DOHH2 (cell line): ENCODE data around the gene NKIRAS1.

ENCODE experiments used
- EZH2phosphoT487 ChIP-seq: fragments of 200-600 bp; sonication (generic); IDR thresholded peaks from 2 replicates; pipeline ENCODE4 v1.6.1; 2017; ENCODE audit warnings: borderline replicate concordance, mild to moderate bottlenecking, antibody characterized with exemption, low read length, moderate library complexity, mixed read lengths
- TF ChIP-seq, protein P1 (sequence below): fragments of 200-600 bp; sonication (generic); IDR thresholded peaks from one replicate; pipeline ENCODE4 v1.5.1; 2014; ENCODE audit warnings: antibody characterized with exemption, mild to moderate bottlenecking, low read depth, low read length; ENCODE audit not compliant: poor library complexity, severe bottlenecking

DNA sequence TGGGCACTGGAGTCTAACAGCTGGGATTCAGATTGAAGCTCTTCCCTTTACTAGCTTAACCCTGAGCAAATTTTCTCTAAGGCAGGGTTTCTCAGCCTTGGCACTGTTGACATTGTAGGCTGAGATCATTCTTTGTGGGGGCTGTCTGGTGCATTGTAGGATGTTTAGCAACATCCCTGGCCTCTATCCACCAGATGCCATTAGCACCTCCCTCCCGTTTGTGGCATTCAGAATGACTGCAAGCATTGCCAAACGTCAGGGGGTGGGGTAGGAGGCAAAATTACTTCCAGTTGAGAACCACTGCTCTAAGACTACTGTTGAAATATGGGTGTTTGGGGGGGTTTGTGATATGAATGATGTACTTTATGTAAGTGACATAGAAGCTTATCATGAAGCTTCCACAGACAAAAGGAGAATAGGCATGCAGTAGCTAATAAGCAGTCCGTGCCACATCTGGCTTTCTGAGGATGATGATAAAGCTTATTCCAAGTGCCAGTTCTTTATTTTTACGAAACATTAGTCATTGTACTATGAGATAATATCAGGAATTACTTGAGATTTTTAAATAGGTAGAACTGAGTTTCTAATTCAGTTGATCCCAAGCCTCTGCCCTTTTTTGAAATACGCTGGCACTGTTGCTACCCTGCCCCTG, 39.3 kb downstream of the NKIRAS1 start:
- TF ChIP-seq, protein P1, sequence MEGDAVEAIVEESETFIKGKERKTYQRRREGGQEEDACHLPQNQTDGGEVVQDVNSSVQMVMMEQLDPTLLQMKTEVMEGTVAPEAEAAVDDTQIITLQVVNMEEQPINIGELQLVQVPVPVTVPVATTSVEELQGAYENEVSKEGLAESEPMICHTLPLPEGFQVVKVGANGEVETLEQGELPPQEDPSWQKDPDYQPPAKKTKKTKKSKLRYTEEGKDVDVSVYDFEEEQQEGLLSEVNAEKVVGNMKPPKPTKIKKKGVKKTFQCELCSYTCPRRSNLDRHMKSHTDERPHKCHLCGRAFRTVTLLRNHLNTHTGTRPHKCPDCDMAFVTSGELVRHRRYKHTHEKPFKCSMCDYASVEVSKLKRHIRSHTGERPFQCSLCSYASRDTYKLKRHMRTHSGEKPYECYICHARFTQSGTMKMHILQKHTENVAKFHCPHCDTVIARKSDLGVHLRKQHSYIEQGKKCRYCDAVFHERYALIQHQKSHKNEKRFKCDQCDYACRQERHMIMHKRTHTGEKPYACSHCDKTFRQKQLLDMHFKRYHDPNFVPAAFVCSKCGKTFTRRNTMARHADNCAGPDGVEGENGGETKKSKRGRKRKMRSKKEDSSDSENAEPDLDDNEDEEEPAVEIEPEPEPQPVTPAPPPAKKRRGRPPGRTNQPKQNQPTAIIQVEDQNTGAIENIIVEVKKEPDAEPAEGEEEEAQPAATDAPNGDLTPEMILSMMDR, result no peak
- no peak for TF ChIP-seq EZH2phosphoT487
